Brain microvascular endothelial cell (primary cell): ENCODE data around the gene AUTS2.

Experiments
- DNase-seq: peaks from one replicate; pipeline ENCODE4 v3.0.0-alpha.2; 2020
- H3K27ac ChIP-seq: fragments of 250-450 bp; sonication (Bioruptor Pico); 2 replicates; pipeline ENCODE4 v1.5.1; 2020; ENCODE audit warnings: mild to moderate bottlenecking, moderate library complexity
- H3K27me3 ChIP-seq: fragments of 250-450 bp; sonication (Bioruptor Pico); replicated peaks from 2 replicates; pipeline ENCODE4 v1.5.1; 2020; ENCODE audit warnings: mild to moderate bottlenecking
- H3K36me3 ChIP-seq: fragments of 250-450 bp; sonication (Bioruptor Pico); replicated peaks from 2 replicates; pipeline ENCODE4 v1.5.1; 2020; ENCODE audit warnings: mild to moderate bottlenecking
- H3K4me3 ChIP-seq: 2 replicates; pipeline ENCODE4 v1.5.1; 2011; ENCODE audit warnings: low read depth, mild to moderate bottlenecking, control low read depth, low read length, moderate library complexity
- CTCF ChIP-seq: IDR thresholded peaks from 2 replicates; pipeline ENCODE4 v1.5.1; 2011; ENCODE audit warnings: low read depth, mild to moderate bottlenecking, moderate library complexity, low read length, control low read depth, inconsistent platforms; ENCODE audit errors: missing control alignments
- in situ Hi-C: cut with HindIII; loops from 2 replicates; pipeline ENCODE4 v1.10.0; 2017; ENCODE audit warnings: low sequenced_read_pairs, low pct_ligation_motif_present

AUTS2 gene

GRCh38 chr7:70680306-70680705 lies 1082.0 kb downstream of the AUTS2 start:
- no peak overlapping the region for H3K27ac ChIP-seq
- H3K4me3 ChIP-seq = no peak overlapping the region
- TF ChIP-seq CTCF = no peak
- in situ Hi-C loops = no loop called here
- H3K36me3 ChIP-seq = no peaks in the 10 kb centered on the region
- no peaks in the 10 kb centered on the region for H3K27me3 ChIP-seq
- DNase-seq = no peak

- in situ Hi-C loops = no loop called here
- no peaks in the 10 kb centered on the region for H3K36me3 ChIP-seq
- TF ChIP-seq CTCF = no peak
Measured at GRCh38 chr7:70680743-70681468, 1082.6 kb downstream of the AUTS2 start.

GRCh38 chr7:70681469-70682350 lies 1083.4 kb downstream of the AUTS2 start:
- Histone ChIP-seq H3K27ac (no peak overlapping the region), H3K4me3 (no peak overlapping the region), H3K36me3 (no peaks in the 10 kb centered on the region), H3K27me3 (no peaks in the 10 kb centered on the region)
- in situ Hi-C loops = no loop called here
- TF ChIP-seq CTCF = no peak
- DNase-seq = no peak

More at GRCh38 chr7:70680743-70681468, 1082.6 kb downstream of the AUTS2 start:
- H3K4me3 ChIP-seq = no peak overlapping the region
- no peak for DNase-seq
- H3K27ac ChIP-seq = no peak overlapping the region
- no peaks in the 10 kb centered on the region for H3K27me3 ChIP-seq

GRCh38 chr7:70684173-70684572 lies 1085.9 kb downstream of the AUTS2 start:
- Histone ChIP-seq H3K4me3 (no peak overlapping the region), H3K27me3 (no peaks in the 10 kb centered on the region), H3K27ac (no peak overlapping the region), H3K36me3 (no peaks in the 10 kb centered on the region)
- in situ Hi-C loops = no loop called here
- TF ChIP-seq CTCF = no peak
- DNase-seq = no peak

- DNase-seq = no peak
- no peaks in the 10 kb centered on the region for H3K36me3 ChIP-seq
- peak overlapping the region; percentile 81 for H3K4me3 ChIP-seq
- in situ Hi-C loops = no loop called here
- H3K27ac ChIP-seq = no peak overlapping the region
- no peak for TF ChIP-seq CTCF
- H3K27me3 ChIP-seq = no peaks in the 10 kb centered on the region
Measured at GRCh38 chr7:70693321-70693685, 1095.0 kb downstream of the AUTS2 start.
